Neural cell (in vitro differentiated cells): Measurements from ENCODE around the gene DNAH5. TPM values are rescaled to one million over a fixed set of nuclear protein-coding genes. Genes with fewer than 3 reads are reported as not detected.

Experiments
- H2AFZ ChIP-seq: fragments of 200-600, 300-800 bp; sonication (generic), shearing (Covaris generic); 2 replicates; pipeline ENCODE4 v1.6.0; 2014; ENCODE audit warnings: low read depth, mild to moderate bottlenecking, antibody characterized with exemption, low read length, moderate library complexity
- H3F3A ChIP-seq: fragments of 200-600 bp; shearing (Covaris generic); 2 replicates; pipeline ENCODE4 v1.6.1; 2016; ENCODE audit warnings: mild to moderate bottlenecking, moderate library complexity, mixed read lengths, antibody characterized with exemption, low read length; ENCODE audit not compliant: insufficient read depth, poor library complexity, severe bottlenecking
- H3K27ac ChIP-seq: fragments of 200-600, 300-800 bp; sonication (generic), shearing (Covaris generic); 2 replicates; pipeline ENCODE4 v1.5.1; 2014; ENCODE audit warnings: mild to moderate bottlenecking, low read length, moderate library complexity
- H3K27me3 ChIP-seq: fragments of 300-800, 200-600 bp; sonication (generic), shearing (Covaris generic); 2 replicates; pipeline ENCODE4 v1.6.0; 2014; ENCODE audit warnings: mild to moderate bottlenecking, low read depth, low read length, moderate library complexity; ENCODE audit not compliant: insufficient read depth
- H3K36me3 ChIP-seq: fragments of 300-800, 200-600 bp; sonication (generic), shearing (Covaris generic); 2 replicates; pipeline ENCODE4 v1.5.1; 2014; ENCODE audit warnings: mild to moderate bottlenecking, antibody characterized with exemption, low read length, moderate library complexity; ENCODE audit not compliant: insufficient read depth
- H3K4me2 ChIP-seq: fragments of 300-800, 200-600 bp; sonication (generic), shearing (Covaris generic); 2 replicates; pipeline ENCODE4 v1.6.0; 2014; ENCODE audit warnings: mild to moderate bottlenecking, low read length
- H3K4me3 ChIP-seq: fragments of 300-800, 200-600 bp; sonication (generic), shearing (Covaris generic); 2 replicates; pipeline ENCODE4 v1.5.1; 2014; ENCODE audit warnings: mild to moderate bottlenecking, low read length, moderate library complexity
- H3K79me2 ChIP-seq: fragments of 200-600 bp; shearing (Covaris generic); replicated peaks from 2 replicates; pipeline ENCODE4 v1.6.0; 2014; ENCODE audit warnings: mild to moderate bottlenecking, low read length, moderate library complexity; ENCODE audit not compliant: insufficient read depth
- H3K9ac ChIP-seq: fragments of 300-800, 200-600 bp; sonication (generic), shearing (Covaris generic); 2 replicates; pipeline ENCODE4 v1.6.1; 2016; ENCODE audit warnings: mild to moderate bottlenecking, low read length, mixed read lengths
- H3K9me2 ChIP-seq: fragments of 200-600 bp; shearing (Covaris generic); 2 replicates; pipeline ENCODE4 v1.6.1; 2016; ENCODE audit warnings: mild to moderate bottlenecking, low read length, mixed read lengths; ENCODE audit not compliant: insufficient read depth
- H3K9me3 ChIP-seq: fragments of 200-600, 300-800 bp; sonication (generic), shearing (Covaris generic); 2 replicates; pipeline ENCODE4 v1.6.1; 2016; ENCODE audit warnings: mild to moderate bottlenecking, mixed run types, low read length, moderate library complexity, mixed read lengths
- H4K20me1 ChIP-seq: fragments of 200-600 bp; shearing (Covaris generic); 2 replicates; pipeline ENCODE4 v1.6.1; 2016; ENCODE audit warnings: mild to moderate bottlenecking, mixed run types; ENCODE audit not compliant: insufficient read depth
- EP300 ChIP-seq: fragments of 450-650 bp; conservative IDR thresholded peaks from 2 replicates; pipeline ENCODE4 v1.6.1; 2014; ENCODE audit warnings: antibody characterized with exemption, mild to moderate bottlenecking, moderate library complexity; ENCODE audit not compliant: poor library complexity, severe bottlenecking
- EZH2 ChIP-seq: fragments of 200-600, 300-800 bp; shearing (Covaris generic), sonication (generic); IDR thresholded peaks from 2 replicates; pipeline ENCODE4 v1.6.1; 2014; ENCODE audit warnings: antibody characterized with exemption, low read length, borderline replicate concordance, mild to moderate bottlenecking; ENCODE audit not compliant: insufficient read depth, poor library complexity, severe bottlenecking
- MXI1 ChIP-seq: fragments of 450-650 bp; conservative IDR thresholded peaks from 2 replicates; pipeline ENCODE4 v1.6.1; 2014; ENCODE audit warnings: antibody characterized with exemption, mild to moderate bottlenecking; ENCODE audit not compliant: poor library complexity, severe bottlenecking
- POLR2AphosphoS5 ChIP-seq: IDR thresholded peaks from 2 replicates; pipeline ENCODE4 v1.6.1; 2012
- RAD21 ChIP-seq: fragments of 450-650 bp; conservative IDR thresholded peaks from 2 replicates; pipeline ENCODE4 v1.6.1; 2014; ENCODE audit warnings: antibody characterized with exemption, mild to moderate bottlenecking, moderate library complexity
- SMC3 ChIP-seq: fragments of 450-650 bp; conservative IDR thresholded peaks from 2 replicates; pipeline ENCODE4 v1.6.1; 2014; ENCODE audit warnings: antibody characterized with exemption, mild to moderate bottlenecking, moderate library complexity; ENCODE audit not compliant: poor library complexity
- TAF1 ChIP-seq: IDR thresholded peaks from 2 replicates; pipeline ENCODE4 v1.6.1; 2012; ENCODE audit warnings: low read depth
- polyA plus RNA-seq: library from polyadenylated mRNA; depleted of rRNA; stranded (reverse); fragments of >200 nt; gene quantifications from 2 replicates; pipeline ENCODE4 v1.2.3, GENCODE V29; 2014
- TF ChIP-seq, protein P1 (sequence below): IDR thresholded peaks from 2 replicates; pipeline ENCODE4 v1.6.1; 2012; ENCODE audit warnings: borderline replicate concordance
- TF ChIP-seq, protein P2 (sequence below): fragments of 450-650 bp; IDR thresholded peaks from 2 replicates; pipeline ENCODE4 v1.5.1; 2014; ENCODE audit warnings: antibody characterized with exemption, mild to moderate bottlenecking, moderate library complexity; ENCODE audit not compliant: poor library complexity, severe bottlenecking

Gene DNAH5
- polyA plus RNA-seq, 1 donor from 2014 or later: 12.8 TPM

DNA sequence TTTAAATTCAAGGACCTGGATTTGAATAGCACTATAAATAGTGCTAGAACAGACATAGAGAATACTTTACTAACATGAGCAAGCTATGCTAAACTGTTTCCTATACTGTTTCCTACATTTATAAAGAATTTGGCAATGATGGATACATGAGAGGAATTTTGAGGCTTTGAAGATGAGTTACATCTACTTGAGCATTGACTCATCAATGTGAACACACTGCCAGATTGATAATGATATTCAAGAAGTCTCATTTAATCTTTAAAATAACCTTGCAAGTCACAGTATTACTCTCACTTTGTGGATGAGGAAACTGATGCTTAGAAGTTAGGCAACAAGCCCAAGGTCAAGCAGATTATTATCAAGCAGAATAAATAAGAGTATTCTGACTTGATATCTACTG lies 281.9 kb downstream of the DNAH5 start:
- Histone ChIP-seq H3K79me2 (no peaks in the 10 kb centered on the region), H4K20me1 (no peaks in the 10 kb centered on the region), H3K27me3 (no peaks in the 10 kb centered on the region), H2AFZ (no peak overlapping the region), H3K4me2 (no peak overlapping the region), H3K4me3 (no peak overlapping the region), H3K36me3 (no peaks in the 10 kb centered on the region), H3K9me3 (no peaks in the 10 kb centered on the region), H3K9me2 (no peaks in the 10 kb centered on the region), H3K27ac (no peak overlapping the region), H3F3A (no peaks in the 10 kb centered on the region), H3K9ac (no peak overlapping the region)
- no peak for TF ChIP-seq POLR2AphosphoS5
- no peak for TF ChIP-seq EZH2
- TF ChIP-seq MXI1: no peak
- TF ChIP-seq RAD21: no peak
- no peak for TF ChIP-seq SMC3
- TF ChIP-seq TAF1: no peak
- TF ChIP-seq, protein P1, sequence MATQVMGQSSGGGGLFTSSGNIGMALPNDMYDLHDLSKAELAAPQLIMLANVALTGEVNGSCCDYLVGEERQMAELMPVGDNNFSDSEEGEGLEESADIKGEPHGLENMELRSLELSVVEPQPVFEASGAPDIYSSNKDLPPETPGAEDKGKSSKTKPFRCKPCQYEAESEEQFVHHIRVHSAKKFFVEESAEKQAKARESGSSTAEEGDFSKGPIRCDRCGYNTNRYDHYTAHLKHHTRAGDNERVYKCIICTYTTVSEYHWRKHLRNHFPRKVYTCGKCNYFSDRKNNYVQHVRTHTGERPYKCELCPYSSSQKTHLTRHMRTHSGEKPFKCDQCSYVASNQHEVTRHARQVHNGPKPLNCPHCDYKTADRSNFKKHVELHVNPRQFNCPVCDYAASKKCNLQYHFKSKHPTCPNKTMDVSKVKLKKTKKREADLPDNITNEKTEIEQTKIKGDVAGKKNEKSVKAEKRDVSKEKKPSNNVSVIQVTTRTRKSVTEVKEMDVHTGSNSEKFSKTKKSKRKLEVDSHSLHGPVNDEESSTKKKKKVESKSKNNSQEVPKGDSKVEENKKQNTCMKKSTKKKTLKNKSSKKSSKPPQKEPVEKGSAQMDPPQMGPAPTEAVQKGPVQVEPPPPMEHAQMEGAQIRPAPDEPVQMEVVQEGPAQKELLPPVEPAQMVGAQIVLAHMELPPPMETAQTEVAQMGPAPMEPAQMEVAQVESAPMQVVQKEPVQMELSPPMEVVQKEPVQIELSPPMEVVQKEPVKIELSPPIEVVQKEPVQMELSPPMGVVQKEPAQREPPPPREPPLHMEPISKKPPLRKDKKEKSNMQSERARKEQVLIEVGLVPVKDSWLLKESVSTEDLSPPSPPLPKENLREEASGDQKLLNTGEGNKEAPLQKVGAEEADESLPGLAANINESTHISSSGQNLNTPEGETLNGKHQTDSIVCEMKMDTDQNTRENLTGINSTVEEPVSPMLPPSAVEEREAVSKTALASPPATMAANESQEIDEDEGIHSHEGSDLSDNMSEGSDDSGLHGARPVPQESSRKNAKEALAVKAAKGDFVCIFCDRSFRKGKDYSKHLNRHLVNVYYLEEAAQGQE: no peak
- TF ChIP-seq, protein P2, sequence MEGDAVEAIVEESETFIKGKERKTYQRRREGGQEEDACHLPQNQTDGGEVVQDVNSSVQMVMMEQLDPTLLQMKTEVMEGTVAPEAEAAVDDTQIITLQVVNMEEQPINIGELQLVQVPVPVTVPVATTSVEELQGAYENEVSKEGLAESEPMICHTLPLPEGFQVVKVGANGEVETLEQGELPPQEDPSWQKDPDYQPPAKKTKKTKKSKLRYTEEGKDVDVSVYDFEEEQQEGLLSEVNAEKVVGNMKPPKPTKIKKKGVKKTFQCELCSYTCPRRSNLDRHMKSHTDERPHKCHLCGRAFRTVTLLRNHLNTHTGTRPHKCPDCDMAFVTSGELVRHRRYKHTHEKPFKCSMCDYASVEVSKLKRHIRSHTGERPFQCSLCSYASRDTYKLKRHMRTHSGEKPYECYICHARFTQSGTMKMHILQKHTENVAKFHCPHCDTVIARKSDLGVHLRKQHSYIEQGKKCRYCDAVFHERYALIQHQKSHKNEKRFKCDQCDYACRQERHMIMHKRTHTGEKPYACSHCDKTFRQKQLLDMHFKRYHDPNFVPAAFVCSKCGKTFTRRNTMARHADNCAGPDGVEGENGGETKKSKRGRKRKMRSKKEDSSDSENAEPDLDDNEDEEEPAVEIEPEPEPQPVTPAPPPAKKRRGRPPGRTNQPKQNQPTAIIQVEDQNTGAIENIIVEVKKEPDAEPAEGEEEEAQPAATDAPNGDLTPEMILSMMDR: no peak
- no peak for TF ChIP-seq EP300

DNA sequence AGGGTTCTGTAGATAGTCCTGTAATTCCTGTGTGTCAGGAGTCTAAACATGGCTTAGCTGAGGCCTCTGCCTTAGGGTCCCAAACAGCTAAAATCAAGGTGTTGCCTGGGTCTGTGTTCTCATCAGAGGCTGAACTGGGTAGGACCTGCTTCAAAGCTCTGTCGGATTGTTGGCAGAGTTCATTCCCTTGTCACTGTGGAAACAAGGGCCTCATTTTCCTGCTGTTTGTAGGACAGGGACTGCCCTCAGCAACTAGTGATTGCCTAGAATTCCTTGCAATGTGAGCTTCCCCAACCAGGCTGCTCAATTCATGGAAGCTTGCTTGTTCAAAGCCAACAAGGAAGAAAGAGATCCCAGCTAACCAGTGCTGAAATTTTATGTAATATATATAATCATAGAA lies 283.2 kb downstream of the DNAH5 start:
- no peaks in the 10 kb centered on the region for H3F3A ChIP-seq
- no peak overlapping the region for H2AFZ ChIP-seq
- no peak overlapping the region for H3K27ac ChIP-seq
- H3K4me2 ChIP-seq: no peak overlapping the region
- no peak overlapping the region for H3K4me3 ChIP-seq
- no peaks in the 10 kb centered on the region for H3K9me3 ChIP-seq
- no peak overlapping the region for H3K9ac ChIP-seq
- no peaks in the 10 kb centered on the region for H3K9me2 ChIP-seq
- H4K20me1 ChIP-seq: no peaks in the 10 kb centered on the region
- TF ChIP-seq SMC3 (no peak), MXI1 (no peak), POLR2AphosphoS5 (no peak), EP300 (no peak), EZH2 (no peak), RAD21 (no peak), TAF1 (no peak)
- TF ChIP-seq, protein P1: no peak
- TF ChIP-seq, protein P2: no peak
- no peaks in the 10 kb centered on the region for H3K27me3 ChIP-seq
- H3K36me3 ChIP-seq: no peaks in the 10 kb centered on the region
- no peaks in the 10 kb centered on the region for H3K79me2 ChIP-seq
